Activated CD8-positive, alpha-beta memory T cell treated with anti-CD3 and anti-CD28 coated beads for 36 hours (primary cell): ENCODE results near the gene SLC52A3. TPM values are rescaled to one million over a fixed set of nuclear protein-coding genes. Genes with fewer than 3 reads are reported as not detected.
"Not testable (repeated sequence)": the region's sequence is repeated elsewhere in the genome, so short reads cannot be mapped to it uniquely, and the experiment has no call there.

Experiments used
- CTCF ChIA-PET: fragments of 350-600 bp; sonication (Branson Sonifier 250); formaldehyde crosslinking; loops from one replicate; lab custom pipeline; 2021; ENCODE audit warnings: antibody characterized with exemption; lab: Charles Lee
- POLR2A ChIA-PET: fragments of 350-600 bp; sonication (Branson Sonifier 250); formaldehyde crosslinking; loops from one replicate; lab custom pipeline; 2021; ENCODE audit warnings: antibody characterized with exemption; lab: Charles Lee
- total RNA-seq, 2 experiments: library from RNA; stranded (reverse); gene quantifications; one replicate each; pipeline ENCODE4 v1.2.3, GENCODE V29; 2021

The SLC52A3 gene
- total RNA-seq, 2 experiments from 2014 or later, result not detected

- ChIA-PET POLR2A (no interaction called here), CTCF (interaction anchor here (1.1 to 2.4 kb wide), 4 partner anchors 11 to 177 kb away, joined by 3 to 7 read pairs (median 5); no protein-coding TSS in a partner anchor)
Measured at GRCh38 chr20:739736-740135, 28.6 kb downstream of the SLC52A3 start.

- ChIA-PET CTCF (no interaction called here), POLR2A (no interaction called here)
Measured at GRCh38 chr20:733861-734260, 34.4 kb downstream of the SLC52A3 start.

- POLR2A ChIA-PET, result no interaction called here
Measured at GRCh38 chr20:732727-733126, 35.6 kb downstream of the SLC52A3 start.

GRCh38 chr20:731891-732560, 36.3 kb downstream of the SLC52A3 start:
- CTCF ChIA-PET, result interaction anchor here (0.6 to 1.0 kb wide), 2 partner anchors 25 to 29 kb away, joined by 3 read pairs; no protein-coding TSS in a partner anchor

More at GRCh38 chr20:732727-733126, 35.6 kb downstream of the SLC52A3 start:
- CTCF ChIA-PET, result interaction anchor here (0.6 to 1.0 kb wide), 2 partner anchors 24 to 28 kb away, joined by 3 read pairs; no protein-coding TSS in a partner anchor

GRCh38 chr20:730005-730404, 38.3 kb downstream of the SLC52A3 start:
- CTCF ChIA-PET, result no interaction called here
- POLR2A ChIA-PET, result no interaction called here

More at GRCh38 chr20:731891-732560, 36.3 kb downstream of the SLC52A3 start:
- POLR2A ChIA-PET, result no interaction called here

GRCh38 chr20:728256-728944, 39.9 kb downstream of the SLC52A3 start:
- ChIA-PET CTCF (interaction anchor here (0.6 to 1.4 kb wide), 2 partner anchors 11 to 440 kb away, joined by 4 read pairs; no protein-coding TSS in a partner anchor), POLR2A (interaction anchor here (0.7 kb wide), 1 partner anchor 191 kb away, joined by 3 read pairs; no protein-coding TSS in a partner anchor)

GRCh38 chr20:726160-726559, 42.1 kb downstream of the SLC52A3 start:
- CTCF ChIA-PET, result no interaction called here
- POLR2A ChIA-PET, result no interaction called here

- POLR2A ChIA-PET, result no interaction called here
- CTCF ChIA-PET, result no interaction called here
Measured at GRCh38 chr20:725491-725890, 42.8 kb downstream of the SLC52A3 start.

GRCh38 chr20:724797-725196, 43.5 kb downstream of the SLC52A3 start:
- POLR2A ChIA-PET, CTCF ChIA-PET: not testable (repeated sequence)

GRCh38 chr20:723756-724155, 44.5 kb downstream of the SLC52A3 start:
- ChIA-PET POLR2A (no interaction called here), CTCF (interaction anchor here (1.2 kb wide), 1 partner anchor 163 kb away, joined by 3 read pairs; no protein-coding TSS in a partner anchor)

- POLR2A ChIA-PET, result no interaction called here
- CTCF ChIA-PET, result interaction anchor here (1.2 kb wide), 1 partner anchor 162 kb away, joined by 3 read pairs; no protein-coding TSS in a partner anchor
Measured at GRCh38 chr20:722822-723644, 45.3 kb downstream of the SLC52A3 start.

GRCh38 chr20:721876-722275, 46.4 kb downstream of the SLC52A3 start:
- ChIA-PET CTCF (no interaction called here), POLR2A (no interaction called here)

- ChIA-PET POLR2A (no interaction called here), CTCF (no interaction called here)
Measured at GRCh38 chr20:719816-720215, 48.5 kb downstream of the SLC52A3 start.

- ChIA-PET CTCF (no interaction called here), POLR2A (no interaction called here)
Measured at GRCh38 chr20:719068-719467, 49.2 kb downstream of the SLC52A3 start.

- CTCF ChIA-PET, result no interaction called here
- POLR2A ChIA-PET, result no interaction called here
Measured at GRCh38 chr20:717832-718231, 50.5 kb downstream of the SLC52A3 start.

- POLR2A ChIA-PET, result no interaction called here
- CTCF ChIA-PET, result no interaction called here
Measured at GRCh38 chr20:717271-717670, 51.0 kb downstream of the SLC52A3 start.

GRCh38 chr20:714453-714852, 53.8 kb downstream of the SLC52A3 start:
- POLR2A ChIA-PET, result no interaction called here
- CTCF ChIA-PET, result no interaction called here

GRCh38 chr20:711576-711975, 56.7 kb downstream of the SLC52A3 start:
- CTCF ChIA-PET, result no interaction called here
- POLR2A ChIA-PET, result no interaction called here

- ChIA-PET CTCF (no interaction called here), POLR2A (no interaction called here)
Measured at GRCh38 chr20:710780-711450, 57.4 kb downstream of the SLC52A3 start.
